Stomach (tissue), 9 donors: Measurements from ENCODE around the gene USP6NL. TPM values are rescaled to one million over a fixed set of nuclear protein-coding genes. Genes with fewer than 3 reads are reported as not detected.

Experiments
- DNase-seq, 2 donors: peaks; one replicate each; pipeline versions ENCODE4 v3.0.0 to v3.0.0-alpha.2; 2013 to 2019
- H3K27ac ChIP-seq, 5 donors: fragments of 200-600 bp in 4 of 5; sonication (generic) in 4 of 5; one replicate each; pipeline ENCODE4 v1.5.1; 2013 to 2019; ENCODE audit warnings: mild to moderate bottlenecking in 1 of 5, moderate library complexity in 1 of 5
- H3K27me3 ChIP-seq, 3 donors: fragments of 200-600 bp; sonication (generic); one replicate each; pipeline ENCODE4 v1.5.1; 2017 to 2019; ENCODE audit warnings: mixed run types in 1 of 3
- H3K36me3 ChIP-seq, 4 donors: fragments of 200-600 bp; sonication (generic); 1 replicate in 3 of 4; 2 replicates in 1 of 4; pipeline ENCODE4 v1.5.1; 2016 to 2019
- H3K4me1 ChIP-seq, 4 donors: fragments of 200-600 bp; sonication (generic); one replicate each; pipeline ENCODE4 v1.5.1; 2016 to 2019
- H3K4me3 ChIP-seq, 4 donors: fragments of 200-600 bp; sonication (generic) in 3 of 4; one replicate each; pipeline ENCODE4 v1.5.1; 2016 to 2019; ENCODE audit warnings: mild to moderate bottlenecking in 1 of 4
- H3K9me3 ChIP-seq, 4 donors: fragments of 200-600 bp; sonication (generic); one replicate each; pipeline ENCODE4 v1.5.1; 2016 to 2019
- EP300 ChIP-seq: sonication (generic); formaldehyde crosslinking; IDR thresholded peaks from one replicate; pipeline ENCODE4 v1.6.1; 2017; ENCODE audit warnings: antibody characterized with exemption
- POLR2A ChIP-seq, 4 donors: fragments of 450-650 bp; IDR thresholded peaks; one replicate each; pipeline ENCODE4 v1.6.1; 2016; ENCODE audit warnings: antibody characterized with exemption in 4 of 4, control low read depth in 2 of 4, mild to moderate bottlenecking in 1 of 4, moderate library complexity in 1 of 4
- POLR2AphosphoS5 ChIP-seq, 3 donors: sonication (generic); formaldehyde crosslinking; IDR thresholded peaks; one replicate each; pipeline ENCODE4 v1.6.1; 2016; ENCODE audit warnings: antibody characterized with exemption in 3 of 3
- WGBS, 5 donors: extraction: QIAGEN DNeasy Blood & Tissue Kit in 3 of 5; methylation state at CpG; one replicate each; pipeline versions ENCODE4 v1.1.5 to v1.1.7; 2013 to 2018; 5-methylcytosine and 5-hydroxymethylcytosine counted together
- intact Hi-C: fragments of 100-400 bp; cut with DNase I; formaldehyde crosslinking; loops from one replicate; pipeline ENCODE4 v1.15.1; 2023; ENCODE audit warnings: low total_unique reads
- polyA plus RNA-seq, 3 donors: library from polyadenylated mRNA; stranded (reverse); fragments of 200-250 nt; gene quantifications; one replicate each; pipeline ENCODE4 v1.2.3, GENCODE V29; 2013
- total RNA-seq, 5 donors: library from RNA; depleted of rRNA; stranded (reverse); fragments of >200 nt; gene quantifications; one replicate each; pipeline versions ENCODE4 v1.1.0 to v1.2.3, GENCODE V29; 2014 to 2016
- TF ChIP-seq, protein P1 (sequence below), 7 experiments: fragments of 450-650 bp in 4 of 7; fragments of 200-600 bp in 3 of 7; sonication (generic) in 3 of 7; IDR thresholded peaks; one replicate each; pipeline ENCODE4 v1.5.1; 2016 to 2019; ENCODE audit warnings: antibody characterized with exemption in 7 of 7, control low read depth in 2 of 7, mild to moderate bottlenecking in 1 of 7
- donor health status: healthy with polysubstance abuse.
- donor health status: Bipolar disorder and iron deficiency.
- donor health status: healthy.

The USP6NL gene
- total and polyA plus RNA-seq, 8 donors: 4.7 to 31.5 (median 6.3) TPM

DNA sequence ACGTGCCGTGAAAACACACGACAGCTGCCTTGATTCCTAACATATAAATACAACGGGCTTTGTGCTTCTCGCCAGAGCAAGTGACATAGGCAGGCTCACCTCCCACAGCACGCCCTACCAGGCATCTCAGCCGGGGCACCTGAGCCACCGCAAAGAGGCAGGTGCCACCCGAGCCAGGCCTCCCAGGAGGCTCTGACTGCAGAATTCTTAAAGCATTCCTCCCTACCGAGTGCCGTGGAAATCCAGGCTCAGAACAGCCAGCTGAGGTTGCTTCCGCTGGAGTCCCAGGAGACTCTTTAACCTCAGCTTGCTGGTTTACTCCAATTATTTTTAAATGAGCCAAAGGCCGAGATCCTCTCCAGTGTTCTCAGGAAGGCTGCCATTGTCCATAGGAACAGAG lies 206.5 kb downstream of the USP6NL start:
- H3K4me1 ChIP-seq: no peaks in the 10 kb centered on the region
- WGBS, 5 donors: 76 to 87% (median 80%) methylated on average over 13 of the region's 13 CpGs
- no peak overlapping the region for H3K27ac ChIP-seq
- intact Hi-C loops: no loop called here
- H3K27me3 ChIP-seq: no peaks in the 10 kb centered on the region
- H3K9me3 ChIP-seq: no peaks in the 10 kb centered on the region
- no peak for TF ChIP-seq POLR2A (IDR thresholded peaks at IDR 0.05)
- no peak for TF ChIP-seq POLR2AphosphoS5 (IDR thresholded peaks at IDR 0.05)
- TF ChIP-seq EP300: no peak
- TF ChIP-seq, protein P1, sequence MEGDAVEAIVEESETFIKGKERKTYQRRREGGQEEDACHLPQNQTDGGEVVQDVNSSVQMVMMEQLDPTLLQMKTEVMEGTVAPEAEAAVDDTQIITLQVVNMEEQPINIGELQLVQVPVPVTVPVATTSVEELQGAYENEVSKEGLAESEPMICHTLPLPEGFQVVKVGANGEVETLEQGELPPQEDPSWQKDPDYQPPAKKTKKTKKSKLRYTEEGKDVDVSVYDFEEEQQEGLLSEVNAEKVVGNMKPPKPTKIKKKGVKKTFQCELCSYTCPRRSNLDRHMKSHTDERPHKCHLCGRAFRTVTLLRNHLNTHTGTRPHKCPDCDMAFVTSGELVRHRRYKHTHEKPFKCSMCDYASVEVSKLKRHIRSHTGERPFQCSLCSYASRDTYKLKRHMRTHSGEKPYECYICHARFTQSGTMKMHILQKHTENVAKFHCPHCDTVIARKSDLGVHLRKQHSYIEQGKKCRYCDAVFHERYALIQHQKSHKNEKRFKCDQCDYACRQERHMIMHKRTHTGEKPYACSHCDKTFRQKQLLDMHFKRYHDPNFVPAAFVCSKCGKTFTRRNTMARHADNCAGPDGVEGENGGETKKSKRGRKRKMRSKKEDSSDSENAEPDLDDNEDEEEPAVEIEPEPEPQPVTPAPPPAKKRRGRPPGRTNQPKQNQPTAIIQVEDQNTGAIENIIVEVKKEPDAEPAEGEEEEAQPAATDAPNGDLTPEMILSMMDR (IDR thresholded peaks at IDR 0.05): no peak
- no peak overlapping the region for H3K4me3 ChIP-seq
- peak in 1 of 2 donors; percentile 27 for DNase-seq
- no peaks in the 10 kb centered on the region for H3K36me3 ChIP-seq

Other genes with a start within 250 kb of the USP6NL start
- 10 to 100 TPM in 4 of 5 donors, under 1 TPM in 1; 0.58 to 70.6 (median 15.6) TPM for gene ECHDC3, start 130.7 kb upstream of the USP6NL start, total RNA-seq
- gene ECHDC3, start 130.7 kb upstream of the USP6NL start, polyA plus RNA-seq: 10 to 100 TPM; 29.5 to 34.8 (median 31.9) TPM
- 10 to 100 TPM in 2 of 5 donors, 1 to 10 TPM in 2, not detected in 1; 1.3 to 16.2 (median 9.5) TPM for gene PROSER2, start 211.7 kb upstream of the USP6NL start, total RNA-seq
- gene PROSER2, start 211.7 kb upstream of the USP6NL start, polyA plus RNA-seq: 10 to 100 TPM in 1 of 3 donors, 1 to 10 TPM in 2; 5.2 to 13.4 (median 5.7) TPM